ENCODE results near the gene SLFNL1. TPM values are rescaled to one million over a fixed set of nuclear protein-coding genes. Genes with fewer than 3 reads are reported as not detected.

Gene SLFNL1
- total RNA-seq: 0.07 TPM in 1 of 2 replicates, not detected in the other

- TF ChIP-seq, protein P1, sequence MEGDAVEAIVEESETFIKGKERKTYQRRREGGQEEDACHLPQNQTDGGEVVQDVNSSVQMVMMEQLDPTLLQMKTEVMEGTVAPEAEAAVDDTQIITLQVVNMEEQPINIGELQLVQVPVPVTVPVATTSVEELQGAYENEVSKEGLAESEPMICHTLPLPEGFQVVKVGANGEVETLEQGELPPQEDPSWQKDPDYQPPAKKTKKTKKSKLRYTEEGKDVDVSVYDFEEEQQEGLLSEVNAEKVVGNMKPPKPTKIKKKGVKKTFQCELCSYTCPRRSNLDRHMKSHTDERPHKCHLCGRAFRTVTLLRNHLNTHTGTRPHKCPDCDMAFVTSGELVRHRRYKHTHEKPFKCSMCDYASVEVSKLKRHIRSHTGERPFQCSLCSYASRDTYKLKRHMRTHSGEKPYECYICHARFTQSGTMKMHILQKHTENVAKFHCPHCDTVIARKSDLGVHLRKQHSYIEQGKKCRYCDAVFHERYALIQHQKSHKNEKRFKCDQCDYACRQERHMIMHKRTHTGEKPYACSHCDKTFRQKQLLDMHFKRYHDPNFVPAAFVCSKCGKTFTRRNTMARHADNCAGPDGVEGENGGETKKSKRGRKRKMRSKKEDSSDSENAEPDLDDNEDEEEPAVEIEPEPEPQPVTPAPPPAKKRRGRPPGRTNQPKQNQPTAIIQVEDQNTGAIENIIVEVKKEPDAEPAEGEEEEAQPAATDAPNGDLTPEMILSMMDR (conservative IDR thresholded peaks at IDR 0.05; ENCODE audit: low read depth, low read length): no peak
- no peak within 1 kb of the TSS for H3K4me3 ChIP-seq (ENCODE audit: low read depth, low read length)
- DNase-seq (ENCODE audit: low read depth): no peak
Measured at GRCh38 chr1:41021526-41022308, at the start of gene SLFNL1. SLFNL1 (minus strand) TSS chr1:41021725; CDS start chr1:41020660, 1,065 bp downstream.

- TF ChIP-seq, protein P1 (conservative IDR thresholded peaks at IDR 0.05; ENCODE audit: low read depth, low read length): no peak
- DNase-seq (ENCODE audit: low read depth): no peak
- no peak overlapping the region for H3K4me3 ChIP-seq (ENCODE audit: low read depth, low read length)
Measured at GRCh38 chr1:41056907-41057306, 35.4 kb upstream of the SLFNL1 start.

DNA sequence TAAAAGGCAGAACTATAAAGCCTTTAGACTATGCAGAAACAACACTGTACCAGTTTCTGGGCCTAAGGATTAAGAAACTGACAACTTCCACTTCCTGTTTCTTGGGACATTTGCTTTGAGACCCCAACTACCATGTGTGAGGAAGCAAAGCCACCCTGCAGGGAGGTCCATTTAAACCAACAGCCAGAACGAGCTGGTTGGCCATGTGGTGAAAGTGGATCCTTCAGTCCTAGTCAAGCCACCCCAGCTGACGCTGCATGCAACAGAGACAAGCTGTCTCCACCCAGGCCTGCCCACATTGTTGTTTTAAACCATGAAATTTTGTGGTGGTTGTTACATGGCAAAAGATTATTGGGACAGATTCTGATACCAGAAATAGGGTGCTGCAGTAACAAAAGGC lies 31.8 kb upstream of the SLFNL1 start:
- H3K4me3 ChIP-seq (ENCODE audit: low read depth, low read length): no peak overlapping the region
- DNase-seq (ENCODE audit: low read depth): no peak
- TF ChIP-seq, protein P1 (conservative IDR thresholded peaks at IDR 0.05; ENCODE audit: low read depth, low read length): no peak

DNA sequence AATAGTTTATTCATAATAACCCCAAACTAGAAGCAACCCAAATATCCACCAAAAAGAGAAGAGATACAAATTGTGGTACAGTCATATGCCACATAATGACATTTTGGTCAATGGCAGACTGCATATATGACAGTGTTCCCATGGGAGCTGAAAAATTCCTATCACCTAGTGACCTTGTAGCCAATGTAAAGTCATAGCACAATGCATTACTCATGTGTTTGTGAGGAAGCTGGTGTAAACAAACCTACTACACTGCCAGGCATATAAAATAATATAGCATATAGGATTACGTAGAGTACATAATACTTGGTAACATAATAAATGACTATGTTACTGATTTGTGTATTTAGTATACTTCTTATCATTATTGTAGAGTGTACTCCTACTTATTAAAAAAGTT lies 29.5 kb upstream of the SLFNL1 start:
- TF ChIP-seq, protein P1 (conservative IDR thresholded peaks at IDR 0.05; ENCODE audit: low read depth, low read length): no peak
- no peak for DNase-seq (ENCODE audit: low read depth)
- H3K4me3 ChIP-seq (ENCODE audit: low read depth, low read length): no peak overlapping the region

DNA sequence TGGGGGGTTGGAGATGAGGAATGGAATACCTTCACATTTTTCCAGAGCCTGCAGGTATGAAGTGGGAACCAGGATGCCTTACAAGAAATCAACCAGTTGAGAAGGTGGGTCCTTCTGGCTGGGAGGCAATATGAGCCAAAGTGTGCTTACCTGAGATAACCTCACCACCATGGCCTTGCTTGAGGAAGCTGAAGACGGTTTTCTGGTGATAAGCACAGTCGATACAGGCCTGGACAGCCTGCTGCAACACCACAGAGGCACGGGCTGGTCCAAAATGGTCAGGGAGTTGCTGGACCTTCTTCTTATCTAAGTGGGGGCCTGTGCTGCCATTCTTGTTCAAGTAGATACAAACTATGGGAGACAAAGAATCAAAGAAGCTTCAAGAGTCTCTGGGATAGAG lies 27.0 kb upstream of the SLFNL1 start:
- no peak overlapping the region for H3K4me3 ChIP-seq (ENCODE audit: low read depth, low read length)
- DNase-seq (ENCODE audit: low read depth): no peak
- TF ChIP-seq, protein P1 (conservative IDR thresholded peaks at IDR 0.05; ENCODE audit: low read depth, low read length): no peak

DNA sequence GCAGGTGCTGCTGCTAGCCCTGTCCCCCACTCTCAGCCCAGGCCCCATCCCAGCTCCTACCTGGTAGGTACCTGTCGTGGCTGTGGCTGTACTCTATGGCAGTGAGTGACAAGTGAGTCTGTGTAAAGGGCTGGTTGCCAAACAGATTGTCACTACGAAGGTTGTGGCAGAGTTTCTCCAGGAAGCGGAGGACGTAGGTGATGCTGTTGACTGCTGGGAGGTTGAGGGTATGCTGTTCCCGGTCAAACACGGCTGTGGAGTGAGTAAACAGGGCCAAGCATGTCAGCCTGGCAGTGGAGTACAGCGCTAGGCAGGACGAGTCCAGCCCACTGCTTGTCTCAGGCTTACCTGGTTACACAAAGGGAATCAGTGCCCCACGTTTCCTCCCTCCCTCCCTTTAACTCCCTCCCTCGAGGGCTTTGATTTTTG lies 24.8 kb upstream of the SLFNL1 start:
- no peak for DNase-seq (ENCODE audit: low read depth)
- TF ChIP-seq, protein P1 (conservative IDR thresholded peaks at IDR 0.05; ENCODE audit: low read depth, low read length): no peak
- H3K4me3 ChIP-seq (ENCODE audit: low read depth, low read length): no peak overlapping the region

DNA sequence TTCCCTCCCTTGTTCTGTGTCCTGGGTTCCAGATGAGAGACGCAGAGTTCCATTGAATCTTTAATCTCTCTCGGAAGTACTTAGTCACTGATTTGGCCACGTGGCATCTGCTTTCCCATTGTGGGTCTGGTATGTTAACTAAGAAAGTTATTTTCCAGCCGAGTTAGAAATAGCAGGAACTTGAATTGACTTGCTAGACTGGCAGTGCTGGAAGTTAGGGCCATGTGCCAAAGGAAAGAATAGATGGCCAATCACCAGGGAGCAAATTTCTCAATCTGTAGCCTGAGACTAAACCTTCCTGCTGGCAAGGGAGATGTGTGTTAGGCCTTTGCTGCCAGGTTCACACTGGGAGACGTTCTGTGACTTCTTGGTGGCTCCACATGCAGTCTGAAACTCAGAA lies 24.2 kb upstream of the SLFNL1 start:
- peak; percentile 94 for DNase-seq (ENCODE audit: low read depth)
- peak overlapping the region; percentile 51 for H3K4me3 ChIP-seq (ENCODE audit: low read depth, low read length)
- TF ChIP-seq, protein P1 (conservative IDR thresholded peaks at IDR 0.05; ENCODE audit: low read depth, low read length): no peak

All from epithelial cell of proximal tubule (primary cell).